HUES6 (cell line): ENCODE results near the gene RBM42.
"Not testable (repeated sequence)": the region's sequence is repeated elsewhere in the genome, so short reads cannot be mapped to it uniquely, and the experiment has no call there.

ENCODE experiments used
- H3K27ac ChIP-seq: 2 replicates; pipeline ENCODE4 v1.7.0; 2013; ENCODE audit warnings: low read depth, mild to moderate bottlenecking, low read length, inconsistent platforms
- H3K27me3 ChIP-seq: 2 replicates; pipeline ENCODE4 v1.6.1; 2013; ENCODE audit warnings: low read length; ENCODE audit not compliant: control insufficient read depth, insufficient read depth
- H3K36me3 ChIP-seq: 2 replicates; pipeline ENCODE4 v1.6.1; 2013; ENCODE audit warnings: low read length; ENCODE audit not compliant: control insufficient read depth, insufficient read depth
- H3K4me1 ChIP-seq: 2 replicates; pipeline ENCODE4 v1.6.1; 2013; ENCODE audit warnings: low read length; ENCODE audit not compliant: control insufficient read depth, insufficient read depth
- H3K4me3 ChIP-seq: 2 replicates; pipeline ENCODE4 v1.5.1; 2013; ENCODE audit warnings: low read depth, low read length
- H3K9ac ChIP-seq: one replicate; pipeline ENCODE4 v1.6.1; 2013; ENCODE audit warnings: mild to moderate bottlenecking, low read length
- H3K9me3 ChIP-seq: 2 replicates; pipeline ENCODE4 v1.6.1; 2013; ENCODE audit warnings: low read depth, low read length; ENCODE audit not compliant: control insufficient read depth, insufficient read depth

Gene RBM42

GRCh38 chr19:35607170-35607569 is 21.7 kb upstream of the RBM42 start:
- not testable (repeated sequence) for H3K4me3 ChIP-seq, H3K9ac ChIP-seq, H3K27ac ChIP-seq, H3K4me1 ChIP-seq, H3K36me3 ChIP-seq, H3K27me3 ChIP-seq
- H3K9me3 ChIP-seq, result peaks cover 23% of the 10 kb centered on the region

- Histone ChIP-seq H3K4me3 (no peak overlapping the region), H3K36me3 (no peaks in the 10 kb centered on the region), H3K27ac (no peak overlapping the region), H3K9me3 (peaks cover 23% of the 10 kb centered on the region), H3K9ac (no peak overlapping the region), H3K27me3 (no peaks in the 10 kb centered on the region), H3K4me1 (no peaks in the 10 kb centered on the region)
Observed at GRCh38 chr19:35607661-35608060, 21.2 kb upstream of the RBM42 start.

GRCh38 chr19:35608251-35608650 is 20.6 kb upstream of the RBM42 start:
- Histone ChIP-seq H3K4me3 (no peak overlapping the region), H3K27ac (no peak overlapping the region), H3K9ac (no peak overlapping the region), H3K9me3 (peaks cover 23% of the 10 kb centered on the region), H3K36me3 (no peaks in the 10 kb centered on the region), H3K27me3 (no peaks in the 10 kb centered on the region), H3K4me1 (no peaks in the 10 kb centered on the region)

GRCh38 chr19:35609851-35610353 is 18.9 kb upstream of the RBM42 start:
- Histone ChIP-seq H3K4me3 (no peak overlapping the region), H3K27ac (no peak overlapping the region), H3K27me3 (no peaks in the 10 kb centered on the region), H3K9me3 (peaks cover 23% of the 10 kb centered on the region), H3K4me1 (no peaks in the 10 kb centered on the region), H3K36me3 (peaks cover 9% of the 10 kb centered on the region), H3K9ac (no peak overlapping the region)

GRCh38 chr19:35612224-35612558 is 16.6 kb upstream of the RBM42 start:
- H3K9ac ChIP-seq, result no peak overlapping the region
- H3K4me3 ChIP-seq, result peak overlapping the region; percentile 77

GRCh38 chr19:35612559-35613321 is 16.1 kb upstream of the RBM42 start, which contains the start of gene HAUS5:
Gene HAUS5 (plus strand): TSS chr19:35612735. CDS start chr19:35612795, 60 bp downstream.
- Histone ChIP-seq H3K4me3 (peak within 1 kb of the TSS; percentile 77), H3K9ac (peak within 1 kb of the TSS; percentile 84), H3K27me3 (no peaks in the 10 kb centered on the region), H3K27ac (no peak within 1 kb of the TSS), H3K36me3 (peaks cover 29% of the 10 kb centered on the region), H3K9me3 (peaks cover 10% of the 10 kb centered on the region), H3K4me1 (no peaks in the 10 kb centered on the region)

More at GRCh38 chr19:35612224-35612558, 16.6 kb upstream of the RBM42 start:
- Histone ChIP-seq H3K36me3 (peaks cover 24% of the 10 kb centered on the region), H3K27me3 (no peaks in the 10 kb centered on the region), H3K27ac (no peak overlapping the region), H3K4me1 (no peaks in the 10 kb centered on the region), H3K9me3 (peaks cover 14% of the 10 kb centered on the region)

- Histone ChIP-seq H3K4me3 (no peak overlapping the region), H3K27me3 (no peaks in the 10 kb centered on the region), H3K27ac (no peak overlapping the region), H3K9ac (no peak overlapping the region), H3K36me3 (peaks cover 37% of the 10 kb centered on the region), H3K4me1 (no peaks in the 10 kb centered on the region), H3K9me3 (peaks cover 3% of the 10 kb centered on the region; the same call in 1 of the 2 replicates)
Observed at GRCh38 chr19:35613574-35613973, 15.3 kb upstream of the RBM42 start.

GRCh38 chr19:35615036-35615435 is 13.8 kb upstream of the RBM42 start:
- no peak overlapping the region for H3K9ac ChIP-seq
- no peaks in the 10 kb centered on the region for H3K27me3 ChIP-seq
- peaks cover 50% of the 10 kb centered on the region for H3K36me3 ChIP-seq
- no peaks in the 10 kb centered on the region for H3K9me3 ChIP-seq
- no peaks in the 10 kb centered on the region for H3K4me1 ChIP-seq
- H3K4me3 ChIP-seq, result no peak overlapping the region
- no peak overlapping the region for H3K27ac ChIP-seq

- no peaks in the 10 kb centered on the region for H3K27me3 ChIP-seq
- no peak overlapping the region for H3K9ac ChIP-seq
- H3K36me3 ChIP-seq, result peaks cover 61% of the 10 kb centered on the region
- H3K4me3 ChIP-seq, result no peak overlapping the region
- H3K27ac ChIP-seq, result no peak overlapping the region
- no peaks in the 10 kb centered on the region for H3K4me1 ChIP-seq
- H3K9me3 ChIP-seq, result no peaks in the 10 kb centered on the region
Observed at GRCh38 chr19:35618857-35619256, 10.0 kb upstream of the RBM42 start.

- no peaks in the 10 kb centered on the region for H3K4me1 ChIP-seq
- H3K36me3 ChIP-seq, result peaks cover 58% of the 10 kb centered on the region
- no peaks in the 10 kb centered on the region for H3K9me3 ChIP-seq
- H3K9ac ChIP-seq, result no peak overlapping the region
- H3K27me3 ChIP-seq, result no peaks in the 10 kb centered on the region
- H3K4me3 ChIP-seq, result no peak overlapping the region
- H3K27ac ChIP-seq, result no peak overlapping the region
Observed at GRCh38 chr19:35619290-35619923, 9.4 kb upstream of the RBM42 start.

- Histone ChIP-seq H3K4me1 (no peaks in the 10 kb centered on the region), H3K27ac (no peak overlapping the region), H3K36me3 (peaks cover 53% of the 10 kb centered on the region), H3K9me3 (no peaks in the 10 kb centered on the region), H3K27me3 (no peaks in the 10 kb centered on the region), H3K4me3 (no peak overlapping the region), H3K9ac (no peak overlapping the region)
Observed at GRCh38 chr19:35620001-35620400, 8.8 kb upstream of the RBM42 start.
